SK-N-SH (cell line): ENCODE results near the gene TUBB4A.

Experiments
- CHD2 ChIP-seq: fragments of 150-350 bp; IDR thresholded peaks from 2 replicates; pipeline ENCODE4 v1.6.1; 2018; ENCODE audit warnings: low read length; ENCODE audit not compliant: partially characterized antibody
- EP300 ChIP-seq, 2 experiments: IDR thresholded peaks; 2 replicates each; pipeline versions ENCODE4 v1.4.0 to v1.6.1; 2012; ENCODE audit warnings: borderline replicate concordance in 1 of 2, low read depth in 1 of 2, low read length in 1 of 2
- EZH2phosphoT487 ChIP-seq: fragments of 200-600 bp; sonication (generic); IDR thresholded peaks from 2 replicates; pipeline ENCODE4 v1.6.1; 2017; ENCODE audit warnings: low read depth, mixed run types, mild to moderate bottlenecking, antibody characterized with exemption, moderate library complexity, borderline replicate concordance
- FOXM1 ChIP-seq: IDR thresholded peaks from 2 replicates; pipeline ENCODE4 v1.4.0; 2012; ENCODE audit warnings: low read depth, mild to moderate bottlenecking
- MEF2A ChIP-seq: IDR thresholded peaks from 2 replicates; pipeline ENCODE4 v1.4.0; 2012; ENCODE audit warnings: low read depth, borderline replicate concordance
- NFIC ChIP-seq: IDR thresholded peaks from 2 replicates; pipeline ENCODE4 v1.4.0; 2012; ENCODE audit warnings: borderline replicate concordance
- POLR2AphosphoS5 ChIP-seq: IDR thresholded peaks from 2 replicates; pipeline ENCODE4 v1.6.1; 2012; ENCODE audit warnings: low read depth, low read length
- TF ChIP-seq, protein P1 (sequence below): fragments of 200-600 bp; sonication (generic); IDR thresholded peaks from 2 replicates; pipeline ENCODE4 v1.6.1; 2017; ENCODE audit warnings: antibody characterized with exemption, mild to moderate bottlenecking, moderate library complexity
- TF ChIP-seq, protein P2 (sequence below): fragments of 150-350 bp; IDR thresholded peaks from 2 replicates; pipeline ENCODE4 v1.6.1; 2017; ENCODE audit warnings: antibody characterized with exemption, low read length, low read depth, borderline replicate concordance
- TF ChIP-seq, protein P3 (sequence below): fragments of 150-350 bp; IDR thresholded peaks from 2 replicates; pipeline ENCODE4 v1.6.1; 2016; ENCODE audit warnings: mild to moderate bottlenecking, low read depth, low read length
- TF ChIP-seq, protein P4 (sequence below): IDR thresholded peaks from 2 replicates; pipeline ENCODE4 v1.6.1; 2012; ENCODE audit warnings: mild to moderate bottlenecking, low read depth, low read length, moderate library complexity
- TF ChIP-seq, protein P5 (sequence below): IDR thresholded peaks from 2 replicates; pipeline ENCODE4 v1.4.0; 2012; ENCODE audit warnings: low read depth

DNA sequence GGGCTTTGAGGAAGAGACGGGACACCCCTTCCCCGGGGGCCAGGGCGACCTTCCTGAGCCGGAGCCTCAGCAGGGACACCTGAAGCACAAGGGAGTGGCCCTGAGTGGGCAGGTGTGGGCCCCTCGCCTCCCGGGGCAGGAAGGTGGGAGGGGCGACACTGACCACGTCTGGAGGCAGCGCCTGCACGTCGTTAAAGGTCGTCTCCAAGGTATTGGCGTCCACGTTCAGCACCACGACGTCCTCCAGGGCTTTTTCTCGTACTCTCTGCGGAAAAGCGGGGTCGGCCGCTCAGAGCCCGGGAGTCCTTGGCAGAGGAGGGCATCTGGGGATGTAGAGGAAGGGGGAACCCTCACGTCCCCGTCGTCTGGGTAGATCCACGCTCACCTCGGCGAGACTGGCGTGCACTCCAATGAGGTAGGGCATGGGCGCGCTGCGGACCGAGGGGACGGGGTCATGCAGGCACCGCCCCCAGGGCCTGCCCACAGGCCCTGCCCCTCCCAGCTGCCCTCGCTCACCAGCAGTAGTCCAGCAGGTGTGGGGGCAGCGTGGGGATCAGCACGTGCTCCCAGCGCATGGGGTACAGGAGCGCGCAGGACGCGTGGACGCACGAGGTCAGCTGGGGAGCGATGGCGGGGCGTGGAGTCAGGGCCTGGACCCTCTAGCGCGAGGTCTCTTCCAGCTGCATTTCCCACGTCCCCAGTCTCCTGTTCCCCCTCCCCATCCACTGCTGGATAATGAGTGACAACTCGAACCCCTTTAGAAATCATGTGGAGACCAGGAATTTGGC, 26.6 kb downstream of the TUBB4A start:
- TF ChIP-seq NFIC (no peak), CHD2 (no peak), POLR2AphosphoS5 (no peak), EP300 (IDR thresholded peaks at IDR 0.05; ENCODE audit: borderline replicate concordance in 1 of 2, low read depth in 1 of 2, low read length in 1 of 2) (no peak), EZH2phosphoT487 (no peak), FOXM1 (no peak), MEF2A (no peak)
- TF ChIP-seq, protein P1, sequence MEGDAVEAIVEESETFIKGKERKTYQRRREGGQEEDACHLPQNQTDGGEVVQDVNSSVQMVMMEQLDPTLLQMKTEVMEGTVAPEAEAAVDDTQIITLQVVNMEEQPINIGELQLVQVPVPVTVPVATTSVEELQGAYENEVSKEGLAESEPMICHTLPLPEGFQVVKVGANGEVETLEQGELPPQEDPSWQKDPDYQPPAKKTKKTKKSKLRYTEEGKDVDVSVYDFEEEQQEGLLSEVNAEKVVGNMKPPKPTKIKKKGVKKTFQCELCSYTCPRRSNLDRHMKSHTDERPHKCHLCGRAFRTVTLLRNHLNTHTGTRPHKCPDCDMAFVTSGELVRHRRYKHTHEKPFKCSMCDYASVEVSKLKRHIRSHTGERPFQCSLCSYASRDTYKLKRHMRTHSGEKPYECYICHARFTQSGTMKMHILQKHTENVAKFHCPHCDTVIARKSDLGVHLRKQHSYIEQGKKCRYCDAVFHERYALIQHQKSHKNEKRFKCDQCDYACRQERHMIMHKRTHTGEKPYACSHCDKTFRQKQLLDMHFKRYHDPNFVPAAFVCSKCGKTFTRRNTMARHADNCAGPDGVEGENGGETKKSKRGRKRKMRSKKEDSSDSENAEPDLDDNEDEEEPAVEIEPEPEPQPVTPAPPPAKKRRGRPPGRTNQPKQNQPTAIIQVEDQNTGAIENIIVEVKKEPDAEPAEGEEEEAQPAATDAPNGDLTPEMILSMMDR: no peak
- TF ChIP-seq, protein P2, sequence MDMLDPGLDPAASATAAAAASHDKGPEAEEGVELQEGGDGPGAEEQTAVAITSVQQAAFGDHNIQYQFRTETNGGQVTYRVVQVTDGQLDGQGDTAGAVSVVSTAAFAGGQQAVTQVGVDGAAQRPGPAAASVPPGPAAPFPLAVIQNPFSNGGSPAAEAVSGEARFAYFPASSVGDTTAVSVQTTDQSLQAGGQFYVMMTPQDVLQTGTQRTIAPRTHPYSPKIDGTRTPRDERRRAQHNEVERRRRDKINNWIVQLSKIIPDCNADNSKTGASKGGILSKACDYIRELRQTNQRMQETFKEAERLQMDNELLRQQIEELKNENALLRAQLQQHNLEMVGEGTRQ: no peak
- TF ChIP-seq, protein P3, sequence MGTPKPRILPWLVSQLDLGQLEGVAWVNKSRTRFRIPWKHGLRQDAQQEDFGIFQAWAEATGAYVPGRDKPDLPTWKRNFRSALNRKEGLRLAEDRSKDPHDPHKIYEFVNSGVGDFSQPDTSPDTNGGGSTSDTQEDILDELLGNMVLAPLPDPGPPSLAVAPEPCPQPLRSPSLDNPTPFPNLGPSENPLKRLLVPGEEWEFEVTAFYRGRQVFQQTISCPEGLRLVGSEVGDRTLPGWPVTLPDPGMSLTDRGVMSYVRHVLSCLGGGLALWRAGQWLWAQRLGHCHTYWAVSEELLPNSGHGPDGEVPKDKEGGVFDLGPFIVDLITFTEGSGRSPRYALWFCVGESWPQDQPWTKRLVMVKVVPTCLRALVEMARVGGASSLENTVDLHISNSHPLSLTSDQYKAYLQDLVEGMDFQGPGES: no peak
- TF ChIP-seq, protein P4, sequence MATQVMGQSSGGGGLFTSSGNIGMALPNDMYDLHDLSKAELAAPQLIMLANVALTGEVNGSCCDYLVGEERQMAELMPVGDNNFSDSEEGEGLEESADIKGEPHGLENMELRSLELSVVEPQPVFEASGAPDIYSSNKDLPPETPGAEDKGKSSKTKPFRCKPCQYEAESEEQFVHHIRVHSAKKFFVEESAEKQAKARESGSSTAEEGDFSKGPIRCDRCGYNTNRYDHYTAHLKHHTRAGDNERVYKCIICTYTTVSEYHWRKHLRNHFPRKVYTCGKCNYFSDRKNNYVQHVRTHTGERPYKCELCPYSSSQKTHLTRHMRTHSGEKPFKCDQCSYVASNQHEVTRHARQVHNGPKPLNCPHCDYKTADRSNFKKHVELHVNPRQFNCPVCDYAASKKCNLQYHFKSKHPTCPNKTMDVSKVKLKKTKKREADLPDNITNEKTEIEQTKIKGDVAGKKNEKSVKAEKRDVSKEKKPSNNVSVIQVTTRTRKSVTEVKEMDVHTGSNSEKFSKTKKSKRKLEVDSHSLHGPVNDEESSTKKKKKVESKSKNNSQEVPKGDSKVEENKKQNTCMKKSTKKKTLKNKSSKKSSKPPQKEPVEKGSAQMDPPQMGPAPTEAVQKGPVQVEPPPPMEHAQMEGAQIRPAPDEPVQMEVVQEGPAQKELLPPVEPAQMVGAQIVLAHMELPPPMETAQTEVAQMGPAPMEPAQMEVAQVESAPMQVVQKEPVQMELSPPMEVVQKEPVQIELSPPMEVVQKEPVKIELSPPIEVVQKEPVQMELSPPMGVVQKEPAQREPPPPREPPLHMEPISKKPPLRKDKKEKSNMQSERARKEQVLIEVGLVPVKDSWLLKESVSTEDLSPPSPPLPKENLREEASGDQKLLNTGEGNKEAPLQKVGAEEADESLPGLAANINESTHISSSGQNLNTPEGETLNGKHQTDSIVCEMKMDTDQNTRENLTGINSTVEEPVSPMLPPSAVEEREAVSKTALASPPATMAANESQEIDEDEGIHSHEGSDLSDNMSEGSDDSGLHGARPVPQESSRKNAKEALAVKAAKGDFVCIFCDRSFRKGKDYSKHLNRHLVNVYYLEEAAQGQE: no peak
- TF ChIP-seq, protein P5, sequence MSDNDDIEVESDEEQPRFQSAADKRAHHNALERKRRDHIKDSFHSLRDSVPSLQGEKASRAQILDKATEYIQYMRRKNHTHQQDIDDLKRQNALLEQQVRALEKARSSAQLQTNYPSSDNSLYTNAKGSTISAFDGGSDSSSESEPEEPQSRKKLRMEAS: no peak
